ENCODE data around the gene ADAD2. TPM values are rescaled to one million over a fixed set of nuclear protein-coding genes. Genes with fewer than 3 reads are reported as not detected.

ADAD2 gene
- not detected for total RNA-seq

- ChIA-PET CTCF (interaction anchor here (0.6 kb wide), 1 partner anchor 262 kb away, joined by 4 read pairs; no protein-coding TSS in a partner anchor), POLR2A (no interaction called here)
- Mint-ChIP-seq H3K36me3 (ENCODE audit: low read depth) (no peaks in the 10 kb centered on the region), H3K4me1 (peaks cover 30% of the 10 kb centered on the region), H3K27ac (no peak within 1 kb of the TSS), H3K9me3 (no peaks in the 10 kb centered on the region), H3K27me3 (no peaks in the 10 kb centered on the region), H3K4me3 (no peak within 1 kb of the TSS)
- no peak for DNase-seq
These were observed at the start of gene ADAD2 for GRCh38 chr16:84190731-84191388. ADAD2 (plus strand) TSS chr16:84191157; CDS start chr16:84191231, 74 bp downstream.

GRCh38 chr16:84143081-84143480 is 47.9 kb upstream of the ADAD2 start:
- Mint-ChIP-seq H3K27ac (no peak overlapping the region), H3K36me3 (ENCODE audit: low read depth) (no peaks in the 10 kb centered on the region), H3K4me3 (no peak overlapping the region), H3K27me3 (peaks cover 4% of the 10 kb centered on the region), H3K9me3 (no peaks in the 10 kb centered on the region), H3K4me1 (peaks cover 31% of the 10 kb centered on the region)
- no peak for DNase-seq
- POLR2A ChIA-PET, result no interaction called here
- CTCF ChIA-PET, result interaction anchor here (2.3 kb wide), 1 partner anchor 44 kb away, joined by 12 read pairs; the partner anchor contains the start of gene TAF1C

- ChIA-PET POLR2A (no interaction called here), CTCF (interaction anchor here (0.6 to 2.3 kb wide), 2 partner anchors 43 to 168 kb away, joined by 3 to 12 read pairs; partner anchors contain the start of gene TAF1C)
- H3K27ac Mint-ChIP-seq, result peak overlapping the region; percentile 80
- no peaks in the 10 kb centered on the region for H3K9me3 Mint-ChIP-seq
- no peaks in the 10 kb centered on the region for H3K36me3 Mint-ChIP-seq (ENCODE audit: low read depth)
- no peak for DNase-seq
- H3K4me3 Mint-ChIP-seq, result peak overlapping the region; percentile 96
- H3K27me3 Mint-ChIP-seq, result peaks cover 4% of the 10 kb centered on the region
- H3K4me1 Mint-ChIP-seq, result peaks cover 26% of the 10 kb centered on the region
These were observed 47.2 kb upstream of the ADAD2 start for GRCh38 chr16:84143784-84144199.

GRCh38 chr16:84144209-84144858 is 46.6 kb upstream of the ADAD2 start:
- H3K36me3 Mint-ChIP-seq (ENCODE audit: low read depth), result no peaks in the 10 kb centered on the region
- H3K27ac Mint-ChIP-seq, result peak overlapping the region; percentile 80
- no peaks in the 10 kb centered on the region for H3K9me3 Mint-ChIP-seq
- peaks cover 4% of the 10 kb centered on the region for H3K27me3 Mint-ChIP-seq
- peak; percentile 56 for DNase-seq
- peak overlapping the region; percentile 96 for H3K4me3 Mint-ChIP-seq
- ChIA-PET POLR2A (no interaction called here), CTCF (interaction anchor here (0.6 to 2.3 kb wide), 3 partner anchors 27 to 167 kb away, joined by 3 to 12 read pairs (median 6); partner anchors contain the start of genes MBTPS1 and TAF1C)
- peaks cover 21% of the 10 kb centered on the region for H3K4me1 Mint-ChIP-seq

- Mint-ChIP-seq H3K27me3 (peaks cover 6% of the 10 kb centered on the region), H3K9me3 (no peaks in the 10 kb centered on the region), H3K4me3 (peak within 1 kb of the TSS; percentile 96), H3K36me3 (ENCODE audit: low read depth) (no peaks in the 10 kb centered on the region), H3K4me1 (peaks cover 15% of the 10 kb centered on the region), H3K27ac (peak within 1 kb of the TSS; percentile 80)
- ChIA-PET POLR2A (no interaction called here), CTCF (interaction anchor here (0.7 to 2.3 kb wide), 3 partner anchors 11 to 42 kb away, joined by 3 to 12 read pairs (median 6); partner anchors contain the start of genes MBTPS1 and TAF1C)
- peak; percentile 92 for DNase-seq
These were observed 45.9 kb upstream of the ADAD2 start, which contains the start of the genes DNAAF1 and HSDL1 for GRCh38 chr16:84144859-84145639. DNAAF1 (plus strand) TSS chr16:84145308; CDS start chr16:84145441, 133 bp downstream. HSDL1 (minus strand) TSS chr16:84145177; CDS start chr16:84131321, 13,856 bp downstream.

- POLR2A ChIA-PET, result no interaction called here
- peaks cover 21% of the 10 kb centered on the region for H3K27me3 Mint-ChIP-seq
- CTCF ChIA-PET, result interaction anchor here (1.6 kb wide), 1 partner anchor 36 kb away, joined by 5 read pairs; the partner anchor contains the start of gene TAF1C
- H3K4me1 Mint-ChIP-seq, result no peaks in the 10 kb centered on the region
- H3K36me3 Mint-ChIP-seq (ENCODE audit: low read depth), result no peaks in the 10 kb centered on the region
- no peak overlapping the region for H3K4me3 Mint-ChIP-seq
- H3K27ac Mint-ChIP-seq, result no peak overlapping the region
- H3K9me3 Mint-ChIP-seq, result no peaks in the 10 kb centered on the region
- no peak for DNase-seq
These were observed 40.0 kb upstream of the ADAD2 start for GRCh38 chr16:84150926-84151325.

- H3K9me3 Mint-ChIP-seq, result no peaks in the 10 kb centered on the region
- no peak overlapping the region for H3K4me3 Mint-ChIP-seq
- H3K27ac Mint-ChIP-seq, result no peak overlapping the region
- CTCF ChIA-PET, result interaction anchor here (1.1 to 1.6 kb wide), 3 partner anchors 14 to 33 kb away, joined by 3 to 4 read pairs (median 4); partner anchors contain the start of gene TAF1C
- H3K36me3 Mint-ChIP-seq (ENCODE audit: low read depth), result no peaks in the 10 kb centered on the region
- POLR2A ChIA-PET, result no interaction called here
- DNase-seq, result no peak
- no peaks in the 10 kb centered on the region for H3K4me1 Mint-ChIP-seq
- peaks cover 26% of the 10 kb centered on the region for H3K27me3 Mint-ChIP-seq
These were observed 37.2 kb upstream of the ADAD2 start for GRCh38 chr16:84153660-84154214.

- H3K27me3 Mint-ChIP-seq, result peaks cover 33% of the 10 kb centered on the region
- no peak overlapping the region for H3K4me3 Mint-ChIP-seq
- H3K4me1 Mint-ChIP-seq, result no peaks in the 10 kb centered on the region
- H3K27ac Mint-ChIP-seq, result no peak overlapping the region
- ChIA-PET POLR2A (no interaction called here), CTCF (interaction anchor here (0.7 to 1.6 kb wide), 3 partner anchors 12 to 35 kb away, joined by 3 to 4 read pairs (median 4); partner anchors contain the start of gene TAF1C)
- no peaks in the 10 kb centered on the region for H3K36me3 Mint-ChIP-seq (ENCODE audit: low read depth)
- no peaks in the 10 kb centered on the region for H3K9me3 Mint-ChIP-seq
- DNase-seq, result no peak
These were observed 35.7 kb upstream of the ADAD2 start for GRCh38 chr16:84155226-84155625.

GRCh38 chr16:84155771-84156170 is 35.2 kb upstream of the ADAD2 start:
- Mint-ChIP-seq H3K27me3 (peaks cover 33% of the 10 kb centered on the region), H3K9me3 (no peaks in the 10 kb centered on the region), H3K27ac (no peak overlapping the region), H3K4me1 (no peaks in the 10 kb centered on the region), H3K4me3 (no peak overlapping the region), H3K36me3 (ENCODE audit: low read depth) (no peaks in the 10 kb centered on the region)
- DNase-seq, result no peak
- POLR2A ChIA-PET, result no interaction called here
- CTCF ChIA-PET, result interaction anchor here (0.7 to 1.3 kb wide), 3 partner anchors 11 to 35 kb away, joined by 3 to 4 read pairs (median 3); partner anchors contain the start of genes DNAAF1, HSDL1 and TAF1C

- DNase-seq, result no peak
- no peaks in the 10 kb centered on the region for H3K4me1 Mint-ChIP-seq
- H3K36me3 Mint-ChIP-seq (ENCODE audit: low read depth), result no peaks in the 10 kb centered on the region
- ChIA-PET POLR2A (no interaction called here), CTCF (interaction anchor here (1.1 to 1.3 kb wide), 2 partner anchors 11 to 31 kb away, joined by 3 to 4 read pairs; partner anchors contain the start of genes DNAAF1, HSDL1 and TAF1C)
- H3K9me3 Mint-ChIP-seq, result no peaks in the 10 kb centered on the region
- no peak overlapping the region for H3K27ac Mint-ChIP-seq
- H3K4me3 Mint-ChIP-seq, result no peak overlapping the region
- peaks cover 31% of the 10 kb centered on the region for H3K27me3 Mint-ChIP-seq
These were observed 34.6 kb upstream of the ADAD2 start for GRCh38 chr16:84156342-84156784.

GRCh38 chr16:84159007-84159406 is 31.9 kb upstream of the ADAD2 start:
- no peaks in the 10 kb centered on the region for H3K9me3 Mint-ChIP-seq
- CTCF ChIA-PET, result interaction anchor here (2.8 kb wide), 1 partner anchor 28 kb away, joined by 8 read pairs; the partner anchor contains the start of gene TAF1C
- H3K27ac Mint-ChIP-seq, result no peak overlapping the region
- peaks cover 36% of the 10 kb centered on the region for H3K27me3 Mint-ChIP-seq
- H3K4me1 Mint-ChIP-seq, result no peaks in the 10 kb centered on the region
- H3K36me3 Mint-ChIP-seq (ENCODE audit: low read depth), result no peaks in the 10 kb centered on the region
- DNase-seq, result no peak
- POLR2A ChIA-PET, result interaction anchor here (0.7 kb wide), 1 partner anchor 20 kb away, joined by 4 read pairs; no protein-coding TSS in a partner anchor
- no peak overlapping the region for H3K4me3 Mint-ChIP-seq

GRCh38 chr16:84159800-84160199 is 31.2 kb upstream of the ADAD2 start:
- Mint-ChIP-seq H3K4me1 (no peaks in the 10 kb centered on the region), H3K27me3 (peaks cover 44% of the 10 kb centered on the region)

More at GRCh38 chr16:84159800-84160199, 31.2 kb upstream of the ADAD2 start:
- Mint-ChIP-seq H3K27ac (no peak overlapping the region), H3K9me3 (no peaks in the 10 kb centered on the region), H3K4me3 (no peak overlapping the region), H3K36me3 (ENCODE audit: low read depth) (no peaks in the 10 kb centered on the region)
- ChIA-PET POLR2A (no interaction called here), CTCF (interaction anchor here (1.5 kb wide), 1 partner anchor 27 kb away, joined by 7 read pairs; the partner anchor contains the start of gene TAF1C)
- no peak for DNase-seq
